ENCODE measurements around the gene RGS9BP. TPM values are rescaled to one million over a fixed set of nuclear protein-coding genes. Genes with fewer than 3 reads are reported as not detected.

The RGS9BP gene
- total RNA-seq, 1 experiment from 2014 or later, result 0.13 TPM

DNA sequence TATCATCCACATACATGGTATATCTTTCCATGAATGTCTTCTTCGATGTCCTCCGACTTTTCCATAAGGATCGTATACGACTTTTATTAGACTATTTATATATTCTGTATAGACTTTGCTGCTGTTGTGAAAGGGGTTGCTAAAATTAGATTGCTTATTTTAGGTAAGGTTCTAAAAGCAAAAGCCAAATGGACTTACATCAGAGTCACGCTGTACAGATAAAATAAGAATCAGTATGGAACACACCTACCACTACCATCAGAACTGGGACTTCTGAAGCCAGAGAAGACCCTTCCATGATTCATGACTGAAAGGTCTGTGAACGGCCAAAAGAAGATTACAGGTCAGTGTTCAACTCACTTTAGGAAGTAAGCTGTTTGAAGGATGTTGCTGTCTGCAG, 9.6 kb upstream of the RGS9BP start:
- no peaks in the 10 kb centered on the region for H3K23me2 ChIP-seq (ENCODE audit: insufficient read length, low read depth, low read length, poor library complexity, severe bottlenecking)
- no peaks in the 10 kb centered on the region for H3K4me1 ChIP-seq (ENCODE audit: insufficient read depth, low read length)
- H3K9ac ChIP-seq (ENCODE audit: extremely low read depth, insufficient read length, low read length), result no peak overlapping the region
- no peak overlapping the region for H3K4me3 Mint-ChIP-seq
- no peak overlapping the region for H3K4me2 ChIP-seq (ENCODE audit: insufficient read depth, insufficient read length, low read length)
- no peak overlapping the region for H3K56ac ChIP-seq (ENCODE audit: insufficient read length, low read depth, low read length)
- H3K14ac ChIP-seq (ENCODE audit: insufficient read depth, low read length), result no peak overlapping the region
- TF ChIP-seq, protein P1, sequence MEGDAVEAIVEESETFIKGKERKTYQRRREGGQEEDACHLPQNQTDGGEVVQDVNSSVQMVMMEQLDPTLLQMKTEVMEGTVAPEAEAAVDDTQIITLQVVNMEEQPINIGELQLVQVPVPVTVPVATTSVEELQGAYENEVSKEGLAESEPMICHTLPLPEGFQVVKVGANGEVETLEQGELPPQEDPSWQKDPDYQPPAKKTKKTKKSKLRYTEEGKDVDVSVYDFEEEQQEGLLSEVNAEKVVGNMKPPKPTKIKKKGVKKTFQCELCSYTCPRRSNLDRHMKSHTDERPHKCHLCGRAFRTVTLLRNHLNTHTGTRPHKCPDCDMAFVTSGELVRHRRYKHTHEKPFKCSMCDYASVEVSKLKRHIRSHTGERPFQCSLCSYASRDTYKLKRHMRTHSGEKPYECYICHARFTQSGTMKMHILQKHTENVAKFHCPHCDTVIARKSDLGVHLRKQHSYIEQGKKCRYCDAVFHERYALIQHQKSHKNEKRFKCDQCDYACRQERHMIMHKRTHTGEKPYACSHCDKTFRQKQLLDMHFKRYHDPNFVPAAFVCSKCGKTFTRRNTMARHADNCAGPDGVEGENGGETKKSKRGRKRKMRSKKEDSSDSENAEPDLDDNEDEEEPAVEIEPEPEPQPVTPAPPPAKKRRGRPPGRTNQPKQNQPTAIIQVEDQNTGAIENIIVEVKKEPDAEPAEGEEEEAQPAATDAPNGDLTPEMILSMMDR (conservative IDR thresholded peaks at IDR 0.05), result no peak
- H3K4ac ChIP-seq (ENCODE audit: low read depth, low read length), result no peak overlapping the region
- no peak overlapping the region for H2BK120ac ChIP-seq (ENCODE audit: low read depth, low read length, poor library complexity, severe bottlenecking)
- H3K36me3 Mint-ChIP-seq (ENCODE audit: insufficient read depth in 1 of 3, low read depth in 3 of 3), result peaks cover 3 to 14% (median 7%) of the 10 kb centered on the region in 3 experiments; a peak in 6 of 7 replicates
- H2BK15ac ChIP-seq (ENCODE audit: low read depth, low read length), result no peak overlapping the region
- WGBS (ENCODE audit: extremely low coverage, insufficient read length, low lambda C conversion rate), result no CpG with 5 or more reads among the region's 6 CpGs
- no peaks in the 10 kb centered on the region for H3K9me3 ChIP-seq (ENCODE audit: control insufficient read depth, low read depth, low read length)
- H3K79me2 ChIP-seq (ENCODE audit: insufficient read depth, low read length), result peaks cover 6% of the 10 kb centered on the region; the same call in 1 of the 2 replicates
- H3K4me1 Mint-ChIP-seq, result peaks cover 4 to 9% of the 10 kb centered on the region in 2 experiments
- H2AFZ ChIP-seq (ENCODE audit: low read length), result no peak overlapping the region
- no peaks in the 10 kb centered on the region for H3K27me3 ChIP-seq (ENCODE audit: insufficient read depth, low read length)
- no peak overlapping the region for H3K27ac ChIP-seq (ENCODE audit: insufficient read length, low read depth, low read length)
- no peak overlapping the region for H2BK5ac ChIP-seq (ENCODE audit: insufficient read length, low read length)
- peaks cover 4% of the 10 kb centered on the region for H3K79me1 ChIP-seq (ENCODE audit: insufficient read depth, low read depth, low read length, poor library complexity, severe bottlenecking)
- H2BK20ac ChIP-seq (ENCODE audit: low read depth, low read length, poor library complexity, severe bottlenecking), result no peak overlapping the region
- H3K27me3 Mint-ChIP-seq (ENCODE audit: low read depth), result no peaks in the 10 kb centered on the region
- H3K23ac ChIP-seq (ENCODE audit: insufficient read length, low read depth, low read length), result no peak overlapping the region
- H4K5ac ChIP-seq (ENCODE audit: insufficient read length, low read depth, low read length), result no peak overlapping the region
- H4K20me1 ChIP-seq (ENCODE audit: control insufficient read depth, insufficient read depth, insufficient read length), result no peaks in the 10 kb centered on the region
- H2BK12ac ChIP-seq (ENCODE audit: insufficient read length, low read depth, low read length), result no peak overlapping the region
- H4K91ac ChIP-seq (ENCODE audit: insufficient read length, low read depth, low read length), result no peak overlapping the region
- no peak overlapping the region for H2AK5ac ChIP-seq (ENCODE audit: insufficient read length, low read length)
- H3K18ac ChIP-seq (ENCODE audit: insufficient read length, low read depth, low read length), result no peak overlapping the region
- no peaks in the 10 kb centered on the region for H3K9me3 Mint-ChIP-seq
- DNase-seq, result no peak
- no peak overlapping the region for H3T11ph ChIP-seq (ENCODE audit: low read length)
- H4K8ac ChIP-seq (replicated peaks; ENCODE audit: insufficient read length, low read depth, low read length), result no peak overlapping the region
- no peak overlapping the region for H3K27ac Mint-ChIP-seq

Measured in H9 (cell line).